ENCODE results near the gene PSAPL1. TPM values are rescaled to one million over a fixed set of nuclear protein-coding genes. Genes with fewer than 3 reads are reported as not detected.

Gene PSAPL1
- total and polyA plus RNA-seq, 9 of the 15 experiments (the other 6 are each of a cell fraction or from before 2014, with no cell fraction given): not detected

DNA sequence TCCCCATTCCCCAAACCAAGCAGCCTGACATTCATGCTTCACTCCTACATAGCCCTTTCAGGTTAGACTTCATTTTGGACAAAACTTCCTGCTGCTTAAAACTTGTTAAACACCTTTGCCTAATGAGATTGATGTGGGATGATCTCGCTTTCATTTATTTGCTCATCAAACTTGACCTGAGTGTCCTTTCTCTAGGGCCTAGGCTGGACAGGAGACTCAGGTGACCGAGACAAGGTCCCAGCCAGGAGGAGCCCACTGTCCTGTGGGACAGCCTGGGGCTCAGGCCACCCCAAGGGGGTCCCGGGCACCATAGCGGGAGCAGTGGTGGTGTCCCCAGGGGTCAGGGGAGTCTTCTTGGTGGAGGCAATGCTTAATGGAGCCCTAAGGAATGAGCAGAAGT is 23.7 kb upstream of the PSAPL1 start (continued):
- no peak for TF ChIP-seq LEF1 (IDR thresholded peaks at IDR 0.05)
- no peak for TF ChIP-seq ZNF717 (CRISPR knock-in tag; IDR thresholded peaks at IDR 0.05)
- TF ChIP-seq, protein P1, sequence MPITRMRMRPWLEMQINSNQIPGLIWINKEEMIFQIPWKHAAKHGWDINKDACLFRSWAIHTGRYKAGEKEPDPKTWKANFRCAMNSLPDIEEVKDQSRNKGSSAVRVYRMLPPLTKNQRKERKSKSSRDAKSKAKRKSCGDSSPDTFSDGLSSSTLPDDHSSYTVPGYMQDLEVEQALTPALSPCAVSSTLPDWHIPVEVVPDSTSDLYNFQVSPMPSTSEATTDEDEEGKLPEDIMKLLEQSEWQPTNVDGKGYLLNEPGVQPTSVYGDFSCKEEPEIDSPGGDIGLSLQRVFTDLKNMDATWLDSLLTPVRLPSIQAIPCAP (CRISPR knock-in tag; IDR thresholded peaks at IDR 0.05; ENCODE audit: borderline replicate concordance): no peak
- no peak for TF ChIP-seq STAG1 (CRISPR knock-in tag; IDR thresholded peaks at IDR 0.05; ENCODE audit: borderline replicate concordance)
- TF ChIP-seq HMG20B (CRISPR knock-in tag; IDR thresholded peaks at IDR 0.05): no peak
- no peak for TF ChIP-seq HOXB6 (CRISPR knock-in tag; IDR thresholded peaks at IDR 0.05; ENCODE audit: borderline replicate concordance)
- TF ChIP-seq EHMT2 (IDR thresholded peaks at IDR 0.05): no peak
- TF ChIP-seq, protein P2, sequence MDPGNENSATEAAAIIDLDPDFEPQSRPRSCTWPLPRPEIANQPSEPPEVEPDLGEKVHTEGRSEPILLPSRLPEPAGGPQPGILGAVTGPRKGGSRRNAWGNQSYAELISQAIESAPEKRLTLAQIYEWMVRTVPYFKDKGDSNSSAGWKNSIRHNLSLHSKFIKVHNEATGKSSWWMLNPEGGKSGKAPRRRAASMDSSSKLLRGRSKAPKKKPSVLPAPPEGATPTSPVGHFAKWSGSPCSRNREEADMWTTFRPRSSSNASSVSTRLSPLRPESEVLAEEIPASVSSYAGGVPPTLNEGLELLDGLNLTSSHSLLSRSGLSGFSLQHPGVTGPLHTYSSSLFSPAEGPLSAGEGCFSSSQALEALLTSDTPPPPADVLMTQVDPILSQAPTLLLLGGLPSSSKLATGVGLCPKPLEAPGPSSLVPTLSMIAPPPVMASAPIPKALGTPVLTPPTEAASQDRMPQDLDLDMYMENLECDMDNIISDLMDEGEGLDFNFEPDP (CRISPR knock-in tag; IDR thresholded peaks at IDR 0.05): no peak
- TF ChIP-seq CTBP1 (IDR thresholded peaks at IDR 0.05; ENCODE audit: borderline replicate concordance): no peak
- TF ChIP-seq ZNF551 (CRISPR knock-in tag; IDR thresholded peaks at IDR 0.05): no peak
- no peak for TF ChIP-seq KLF10 (CRISPR knock-in tag; IDR thresholded peaks at IDR 0.05)

DNA sequence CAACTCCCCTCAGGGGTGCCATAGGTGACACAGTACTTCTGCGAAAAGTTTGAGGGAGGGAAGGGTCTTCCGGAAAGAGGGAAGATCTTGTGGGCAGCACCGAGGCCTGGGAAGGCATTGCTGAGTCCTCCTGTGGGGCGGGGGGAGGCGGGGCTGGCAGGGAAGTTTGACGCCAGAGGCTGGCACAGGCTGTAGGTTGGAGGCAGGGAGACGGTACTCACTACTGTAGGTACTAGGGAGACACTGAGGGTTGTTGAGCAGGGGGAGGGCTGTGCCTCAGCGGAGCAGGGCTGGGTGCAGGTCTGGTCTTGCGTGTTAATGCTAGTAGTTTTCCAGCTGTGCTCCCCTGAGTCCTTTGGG is 23.3 kb upstream of the PSAPL1 start:
- ChIA-PET CTCF (ENCODE audit: low intra/inter-chr PET ratio) (no interaction called here), POLR2A (no interaction called here)
- in situ Hi-C loops (cut with MboI) (no loop called here), intact Hi-C loops (cut with micrococcal nuclease) (no loop called here)
- H2AFZ ChIP-seq (ENCODE audit: low read depth, low read length): no peak overlapping the region
- no peaks in the 10 kb centered on the region for H3K79me2 ChIP-seq (ENCODE audit: control insufficient read depth, insufficient read depth, low read length)
- no peak overlapping the region for H3K4me2 ChIP-seq (ENCODE audit: insufficient read depth, low read length)
- no TSS peak for BruUV-seq (replicated peaks)
- no peaks in the 10 kb centered on the region for H3K36me3 ChIP-seq (ENCODE audit: control insufficient read depth, insufficient read depth, low read length)
- 0% methylated on average over 9 of the region's 9 CpGs for WGBS (ENCODE audit: insufficient coverage, low coverage, missing lambda C conversion rate)
- DNase-seq (ENCODE audit: extremely low read depth in 1 of 4, low spot score in 3 of 4): no peak
- peaks cover 14% of the 10 kb centered on the region for H4K20me1 ChIP-seq (replicated peaks; ENCODE audit: control insufficient read depth, insufficient read depth, low read length)
- no peaks in the 10 kb centered on the region for H3K9me3 ChIP-seq (replicated peaks; ENCODE audit: control insufficient read depth, insufficient read depth, low read depth, low read length)
- no peak for FAIRE-seq
- no peaks in the 10 kb centered on the region for H3K9me1 ChIP-seq (ENCODE audit: control insufficient read depth, insufficient read depth, low read length)
- no peak overlapping the region for H3K27ac ChIP-seq (ENCODE audit: extremely low read depth, low read depth, low read length)
- ATAC-seq: no peak
- H3K27me3 ChIP-seq (ENCODE audit: control insufficient read depth in 2 of 2, insufficient read depth in 2 of 2, low read length in 2 of 2): peaks cover 0 to 34% of the 10 kb centered on the region in 2 experiments; a peak in 3 of 5 replicates
- no peak overlapping the region for H3K4me3 ChIP-seq
- no peaks in the 10 kb centered on the region; a peak in 2 of 5 replicates for H3K4me1 ChIP-seq (replicated peaks in 1 of 2; ENCODE audit: control insufficient read depth in 2 of 2, insufficient read depth in 2 of 2, low read length in 2 of 2)
- no peak overlapping the region for H3K9ac ChIP-seq (ENCODE audit: insufficient read depth in 1 of 2, low read depth in 2 of 2, low read length in 2 of 2)
- no peak for TF ChIP-seq NCOA1 (IDR thresholded peaks at IDR 0.05; ENCODE audit: low read depth)
- TF ChIP-seq, protein P3, sequence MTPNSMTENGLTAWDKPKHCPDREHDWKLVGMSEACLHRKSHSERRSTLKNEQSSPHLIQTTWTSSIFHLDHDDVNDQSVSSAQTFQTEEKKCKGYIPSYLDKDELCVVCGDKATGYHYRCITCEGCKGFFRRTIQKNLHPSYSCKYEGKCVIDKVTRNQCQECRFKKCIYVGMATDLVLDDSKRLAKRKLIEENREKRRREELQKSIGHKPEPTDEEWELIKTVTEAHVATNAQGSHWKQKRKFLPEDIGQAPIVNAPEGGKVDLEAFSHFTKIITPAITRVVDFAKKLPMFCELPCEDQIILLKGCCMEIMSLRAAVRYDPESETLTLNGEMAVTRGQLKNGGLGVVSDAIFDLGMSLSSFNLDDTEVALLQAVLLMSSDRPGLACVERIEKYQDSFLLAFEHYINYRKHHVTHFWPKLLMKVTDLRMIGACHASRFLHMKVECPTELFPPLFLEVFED (CRISPR knock-in tag; conservative IDR thresholded peaks at IDR 0.05): no peak
- TF ChIP-seq CHCHD3 (CRISPR knock-in tag; IDR thresholded peaks at IDR 0.05): no peak
- TF ChIP-seq FOS (IDR thresholded peaks at IDR 0.05; ENCODE audit: extremely low read depth, insufficient read length): no peak
- TF ChIP-seq ZNF184 (CRISPR knock-in tag; IDR thresholded peaks at IDR 0.05): no peak
- no peak for TF ChIP-seq NCOR1 (IDR thresholded peaks at IDR 0.05)
- TF ChIP-seq MYBL2 (IDR thresholded peaks at IDR 0.05; ENCODE audit: low read depth): no peak
- TF ChIP-seq MYBL2 (CRISPR knock-in tag; IDR thresholded peaks at IDR 0.05; ENCODE audit: borderline replicate concordance): no peak
- TF ChIP-seq SNIP1 (IDR thresholded peaks at IDR 0.05; ENCODE audit: low read depth): no peak
- TF ChIP-seq ESRRA (IDR thresholded peaks at IDR 0.05; ENCODE audit: borderline replicate concordance, low read depth): no peak
